Measurements from ENCODE around the gene RMDN3.

Gene RMDN3

DNA sequence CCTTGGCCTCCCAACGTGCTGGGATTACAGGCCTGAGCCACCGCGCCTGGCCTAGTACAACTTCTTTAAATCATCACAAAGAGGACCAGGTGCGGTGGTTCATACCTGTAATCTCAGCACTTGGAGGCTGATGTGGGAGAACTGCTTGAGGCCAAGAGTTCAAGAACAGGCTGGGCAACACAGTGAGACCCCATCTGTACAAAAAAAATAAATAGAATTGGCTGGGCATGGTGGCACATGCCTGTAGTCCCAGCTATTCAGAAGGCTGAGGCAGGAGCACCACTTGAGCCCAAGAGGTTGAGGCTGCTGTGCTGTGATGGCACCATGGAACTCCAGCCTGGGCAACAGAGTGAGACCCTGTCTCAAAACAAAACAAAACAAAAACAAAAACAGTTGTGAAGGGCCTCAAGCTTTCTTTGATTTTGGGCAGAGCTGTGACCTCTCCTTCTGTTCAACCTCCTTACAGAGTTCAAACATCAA, 5.9 kb downstream of the RMDN3 start:
- TF ChIP-seq, protein P1, sequence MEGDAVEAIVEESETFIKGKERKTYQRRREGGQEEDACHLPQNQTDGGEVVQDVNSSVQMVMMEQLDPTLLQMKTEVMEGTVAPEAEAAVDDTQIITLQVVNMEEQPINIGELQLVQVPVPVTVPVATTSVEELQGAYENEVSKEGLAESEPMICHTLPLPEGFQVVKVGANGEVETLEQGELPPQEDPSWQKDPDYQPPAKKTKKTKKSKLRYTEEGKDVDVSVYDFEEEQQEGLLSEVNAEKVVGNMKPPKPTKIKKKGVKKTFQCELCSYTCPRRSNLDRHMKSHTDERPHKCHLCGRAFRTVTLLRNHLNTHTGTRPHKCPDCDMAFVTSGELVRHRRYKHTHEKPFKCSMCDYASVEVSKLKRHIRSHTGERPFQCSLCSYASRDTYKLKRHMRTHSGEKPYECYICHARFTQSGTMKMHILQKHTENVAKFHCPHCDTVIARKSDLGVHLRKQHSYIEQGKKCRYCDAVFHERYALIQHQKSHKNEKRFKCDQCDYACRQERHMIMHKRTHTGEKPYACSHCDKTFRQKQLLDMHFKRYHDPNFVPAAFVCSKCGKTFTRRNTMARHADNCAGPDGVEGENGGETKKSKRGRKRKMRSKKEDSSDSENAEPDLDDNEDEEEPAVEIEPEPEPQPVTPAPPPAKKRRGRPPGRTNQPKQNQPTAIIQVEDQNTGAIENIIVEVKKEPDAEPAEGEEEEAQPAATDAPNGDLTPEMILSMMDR (IDR thresholded peaks at IDR 0.05; ENCODE audit: borderline replicate concordance, insufficient read depth, low read depth, low read length): no peak

DNA sequence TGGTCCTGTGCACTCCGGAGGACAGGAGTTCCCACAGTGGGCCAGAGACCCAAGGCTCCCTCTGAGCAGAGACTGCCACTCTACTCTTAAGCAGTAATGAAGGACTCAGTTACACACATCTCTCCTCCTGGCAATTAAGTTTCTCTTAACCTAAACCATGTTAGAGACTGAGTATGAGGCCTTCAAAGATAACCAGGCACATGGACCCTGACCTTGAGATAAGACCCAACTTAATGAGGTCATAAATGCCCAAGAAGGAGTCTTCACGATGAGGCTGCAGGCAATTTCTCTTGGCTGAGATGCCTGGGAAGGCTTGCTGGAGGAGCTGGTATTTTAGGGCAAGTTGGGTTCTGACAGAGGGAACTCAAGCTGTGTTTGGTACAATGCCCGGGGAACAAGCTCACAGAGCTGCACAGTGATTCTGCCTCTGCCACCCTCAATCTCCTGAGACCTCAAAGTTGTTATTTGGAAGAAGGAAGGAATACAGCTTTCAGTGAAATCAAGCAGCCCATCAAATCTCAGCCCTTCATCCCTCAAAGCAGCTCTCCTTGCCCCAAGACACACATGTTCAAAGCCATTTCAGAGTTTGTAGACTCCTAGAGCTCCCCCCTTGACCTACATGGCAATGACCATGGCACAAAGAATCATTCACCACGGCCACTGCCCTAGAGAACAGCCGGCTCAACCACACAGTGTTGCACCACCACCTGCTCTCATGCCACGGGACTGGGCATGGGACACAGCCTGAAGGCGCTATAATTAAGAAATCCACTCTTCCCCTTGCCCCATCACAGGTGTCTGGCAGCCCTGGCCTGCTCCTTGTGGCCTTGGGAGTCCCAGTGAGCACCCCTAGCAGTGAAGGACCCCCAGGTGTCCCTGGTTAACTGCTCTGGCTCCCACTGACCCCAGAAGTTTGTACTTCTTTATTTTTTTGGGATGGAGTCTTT, 7.1 kb downstream of the RMDN3 start:
- no peak overlapping the region for H3K4me3 ChIP-seq (ENCODE audit: low read depth, low read length)
- TF ChIP-seq, protein P1 (IDR thresholded peaks at IDR 0.05; ENCODE audit: borderline replicate concordance, insufficient read depth, low read depth, low read length): no peak

More for the DNA sequence above, 5.9 kb downstream of the RMDN3 start:
- H3K4me3 ChIP-seq (ENCODE audit: low read depth, low read length): no peak overlapping the region

DNA sequence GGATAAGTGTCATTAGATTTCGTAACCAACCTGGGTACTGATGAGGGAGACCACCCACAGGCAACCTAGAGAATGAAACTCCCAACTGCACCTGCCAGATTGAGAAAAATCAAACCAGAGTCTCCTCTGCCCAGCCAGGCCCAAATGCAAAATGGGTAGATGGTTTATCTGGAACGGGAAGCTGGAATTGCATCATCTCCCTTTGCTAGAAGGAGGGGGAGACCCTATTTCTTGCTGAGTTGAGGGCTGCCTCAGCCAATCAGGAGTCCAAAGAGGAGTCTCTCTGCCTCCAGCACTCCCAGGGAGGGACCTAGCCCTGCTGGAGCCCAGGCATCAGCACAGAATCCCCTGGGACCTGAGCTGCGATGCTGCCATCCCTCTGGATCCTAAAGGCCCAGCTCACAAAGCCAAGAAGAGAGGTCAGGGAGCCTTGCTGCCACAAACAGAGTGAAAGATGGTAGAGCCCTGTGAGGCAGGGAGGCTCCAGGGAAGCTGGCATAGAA, 8.1 kb downstream of the RMDN3 start:
- TF ChIP-seq, protein P1 (IDR thresholded peaks at IDR 0.05; ENCODE audit: borderline replicate concordance, insufficient read depth, low read depth, low read length): no peak
- no peak overlapping the region for H3K4me3 ChIP-seq (ENCODE audit: low read depth, low read length)

DNA sequence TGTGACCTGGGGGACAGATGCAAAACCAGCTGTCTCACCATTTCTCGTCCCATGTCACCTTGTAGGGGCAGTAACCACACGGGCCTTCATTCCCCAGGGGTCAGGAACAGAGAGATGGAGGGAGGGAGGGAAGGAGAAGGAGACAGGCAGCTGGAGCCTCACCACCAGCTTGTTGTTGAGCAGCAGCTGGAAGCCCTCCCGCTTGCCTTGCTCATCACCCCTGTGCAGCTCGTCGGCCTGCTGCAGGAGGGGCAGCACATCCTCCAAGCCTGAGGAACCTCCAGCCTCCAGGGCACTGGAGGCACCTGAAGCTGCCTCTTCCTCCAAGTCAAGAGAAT, 10.3 kb downstream of the RMDN3 start:
- TF ChIP-seq, protein P1 (IDR thresholded peaks at IDR 0.05; ENCODE audit: borderline replicate concordance, insufficient read depth, low read depth, low read length): no peak
- no peak overlapping the region for H3K4me3 ChIP-seq (ENCODE audit: low read depth, low read length)

DNA sequence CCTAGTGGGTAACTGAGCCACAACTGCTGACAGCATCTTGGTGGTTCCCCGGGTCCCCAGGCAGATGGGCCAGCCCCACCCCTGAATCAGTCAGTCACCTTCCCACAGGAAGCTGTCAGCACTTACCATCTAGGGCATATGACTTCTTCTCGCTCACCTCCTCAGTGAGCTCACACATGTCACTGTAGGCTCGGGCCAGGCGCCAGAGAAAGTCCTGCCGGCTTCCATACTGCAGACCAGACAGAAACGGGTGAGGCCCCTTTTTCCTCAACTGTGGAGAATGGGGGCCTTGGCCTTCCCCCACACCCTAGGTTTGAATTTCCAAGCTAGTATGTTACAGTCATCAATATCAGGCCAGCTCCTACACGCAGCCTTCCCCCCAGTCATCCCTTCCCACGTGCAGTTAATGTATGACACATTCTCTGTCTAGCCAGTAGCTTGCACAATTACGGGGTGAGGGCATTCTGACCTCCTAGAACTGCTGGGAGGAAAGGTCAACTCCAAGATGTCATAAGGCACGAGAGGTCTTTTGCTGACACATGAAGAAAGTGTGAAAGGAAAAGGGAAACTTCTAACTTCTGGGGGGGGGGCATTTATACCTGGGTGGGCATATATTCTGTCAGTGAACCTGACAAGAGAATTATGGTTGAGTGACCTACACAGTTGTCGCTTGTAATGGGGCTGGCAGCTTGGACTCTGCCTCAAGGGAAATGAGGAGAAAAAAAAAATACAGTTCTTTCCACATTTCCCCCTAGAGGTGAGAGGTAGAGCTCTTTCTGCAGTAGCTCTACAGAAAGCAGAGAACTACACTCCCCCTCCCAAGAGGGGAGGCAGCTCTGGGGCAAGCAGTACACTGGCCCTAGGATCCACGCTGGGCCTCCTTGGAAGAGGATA, 10.9 kb downstream of the RMDN3 start:
- no peak overlapping the region for H3K4me3 ChIP-seq (ENCODE audit: low read depth, low read length)
- TF ChIP-seq, protein P1 (IDR thresholded peaks at IDR 0.05; ENCODE audit: borderline replicate concordance, insufficient read depth, low read depth, low read length): 0 out of 2 replicates have a peak, but pooled peaks have one; percentile 2

DNA sequence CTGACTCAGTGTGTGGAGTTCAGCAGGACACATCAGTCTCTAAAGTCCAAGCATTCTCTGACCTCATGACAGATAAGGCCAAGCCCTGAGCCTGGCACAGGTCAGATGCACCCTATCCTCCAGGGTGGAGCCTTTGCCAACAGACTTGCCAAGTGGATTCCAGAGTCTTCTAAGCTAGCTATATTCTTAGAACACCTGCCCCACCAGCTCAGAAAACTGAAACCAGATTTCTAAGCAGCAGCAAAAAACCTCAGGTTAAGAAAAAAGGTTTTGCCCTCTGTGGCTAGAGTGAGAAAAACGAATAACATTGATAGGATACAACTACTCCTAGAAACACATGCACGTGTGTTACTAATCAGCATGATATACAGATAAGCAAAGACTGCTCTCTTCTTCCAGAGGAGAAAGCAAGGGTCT, 11.6 kb downstream of the RMDN3 start:
- H3K4me3 ChIP-seq (ENCODE audit: low read depth, low read length): no peak overlapping the region
- TF ChIP-seq, protein P1 (IDR thresholded peaks at IDR 0.05; ENCODE audit: borderline replicate concordance, insufficient read depth, low read depth, low read length): no peak
